ENCODE data around the gene ANKRD36C. TPM values are rescaled to one million over a fixed set of nuclear protein-coding genes. Genes with fewer than 3 reads are reported as not detected.
"Not testable (repeated sequence)": the region's sequence is repeated elsewhere in the genome, so short reads cannot be mapped to it uniquely, and the experiment has no call there.

Gene ANKRD36C
- total RNA-seq, 1 donor from 2014 or later = 44.4 TPM

DNA sequence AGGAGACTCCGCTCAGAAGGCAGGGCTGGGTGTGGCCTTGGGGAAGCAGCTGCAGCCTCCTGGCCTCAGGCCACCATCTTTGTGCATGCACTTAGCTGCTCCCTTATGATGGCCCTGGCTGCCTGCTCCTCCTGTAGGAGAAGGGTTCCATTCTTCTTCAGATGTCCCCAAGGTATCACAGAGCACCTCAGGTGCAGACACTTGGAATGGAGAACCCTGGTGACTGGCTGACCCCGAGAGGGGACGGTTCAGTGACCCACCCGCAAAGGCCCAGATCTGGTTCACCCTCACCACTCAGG is 33.5 kb upstream of the ANKRD36C start:
- Histone ChIP-seq H3K36me3 (no peaks in the 10 kb centered on the region), H2AFZ (replicated peaks) (no peak overlapping the region), H3K27ac (no peak overlapping the region), H3K9me3 (ENCODE audit: low read depth) (no peaks in the 10 kb centered on the region), H3K27me3 (no peaks in the 10 kb centered on the region), H3K9ac (no peak overlapping the region), H3K4me1 (no peaks in the 10 kb centered on the region), H4K20me1 (ENCODE audit: low read depth) (no peaks in the 10 kb centered on the region), H3K79me2 (ENCODE audit: low read depth) (no peaks in the 10 kb centered on the region), H3F3A (ENCODE audit: low read depth) (no peaks in the 10 kb centered on the region), H3K4me2 (no peak overlapping the region), H3K4me3 (no peak overlapping the region)
- H3K27me3 Mint-ChIP-seq (ENCODE audit: insufficient read depth, low read depth) = peaks cover 10% of the 10 kb centered on the region
- H3K4me3 Mint-ChIP-seq = no peak overlapping the region
- no peaks in the 10 kb centered on the region for H3K9me3 Mint-ChIP-seq
- TF ChIP-seq EZH2phosphoT487 (IDR thresholded peaks at IDR 0.05) = no peak
- TF ChIP-seq, protein P1, sequence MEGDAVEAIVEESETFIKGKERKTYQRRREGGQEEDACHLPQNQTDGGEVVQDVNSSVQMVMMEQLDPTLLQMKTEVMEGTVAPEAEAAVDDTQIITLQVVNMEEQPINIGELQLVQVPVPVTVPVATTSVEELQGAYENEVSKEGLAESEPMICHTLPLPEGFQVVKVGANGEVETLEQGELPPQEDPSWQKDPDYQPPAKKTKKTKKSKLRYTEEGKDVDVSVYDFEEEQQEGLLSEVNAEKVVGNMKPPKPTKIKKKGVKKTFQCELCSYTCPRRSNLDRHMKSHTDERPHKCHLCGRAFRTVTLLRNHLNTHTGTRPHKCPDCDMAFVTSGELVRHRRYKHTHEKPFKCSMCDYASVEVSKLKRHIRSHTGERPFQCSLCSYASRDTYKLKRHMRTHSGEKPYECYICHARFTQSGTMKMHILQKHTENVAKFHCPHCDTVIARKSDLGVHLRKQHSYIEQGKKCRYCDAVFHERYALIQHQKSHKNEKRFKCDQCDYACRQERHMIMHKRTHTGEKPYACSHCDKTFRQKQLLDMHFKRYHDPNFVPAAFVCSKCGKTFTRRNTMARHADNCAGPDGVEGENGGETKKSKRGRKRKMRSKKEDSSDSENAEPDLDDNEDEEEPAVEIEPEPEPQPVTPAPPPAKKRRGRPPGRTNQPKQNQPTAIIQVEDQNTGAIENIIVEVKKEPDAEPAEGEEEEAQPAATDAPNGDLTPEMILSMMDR (IDR thresholded peaks at IDR 0.05) = no peak
- no peak for TF ChIP-seq EZH2 (IDR thresholded peaks at IDR 0.05)
- H3K4me1 Mint-ChIP-seq = no peaks in the 10 kb centered on the region
- no peak overlapping the region for H3K27ac Mint-ChIP-seq
- no peaks in the 10 kb centered on the region for H3K36me3 Mint-ChIP-seq
- no peak for DNase-seq (ENCODE audit: low spot score)

DNA sequence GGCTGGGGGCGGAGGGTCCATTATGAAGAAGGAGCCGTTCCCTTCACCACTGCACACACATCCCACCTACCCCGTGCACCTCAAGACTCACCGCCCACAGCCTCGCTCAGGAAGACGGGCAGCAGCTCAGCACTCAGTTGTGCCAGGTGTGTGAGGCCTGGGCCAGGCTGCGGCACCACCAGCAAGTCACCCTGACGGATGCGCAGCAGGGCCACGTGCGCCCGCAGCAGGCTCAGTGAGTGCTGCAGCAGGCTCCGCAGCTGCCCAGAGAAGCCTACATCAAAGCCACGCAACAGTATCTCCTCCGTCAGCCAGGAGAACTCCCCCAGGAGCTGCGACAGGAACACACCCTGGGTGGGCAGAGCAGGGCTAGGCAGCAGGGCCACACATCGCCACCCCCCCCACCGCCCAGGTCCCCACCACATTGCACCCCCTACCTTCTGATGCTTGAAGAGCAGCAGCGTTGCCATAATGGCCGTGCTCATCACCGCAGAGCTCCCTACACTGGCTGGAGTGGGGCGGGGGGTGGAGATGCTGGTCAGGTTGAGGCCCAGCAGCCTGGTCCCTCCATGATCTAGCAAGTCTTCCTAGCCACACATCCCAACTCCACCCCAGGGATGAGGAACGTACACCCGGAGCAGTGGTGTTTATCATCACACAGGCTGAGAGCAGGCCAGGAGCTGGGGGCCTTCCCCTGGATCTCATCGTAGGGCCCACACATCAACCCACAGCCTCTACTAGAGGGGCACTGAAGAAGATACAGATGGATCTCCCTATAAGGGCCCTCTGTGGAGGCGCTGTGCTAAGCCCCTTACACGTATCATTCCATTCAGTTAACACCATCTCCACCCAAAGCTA is 32.9 kb upstream of the ANKRD36C start:
- Mint-ChIP-seq H3K4me1 (no peaks in the 10 kb centered on the region), H3K4me3 (no peak overlapping the region), H3K27me3 (ENCODE audit: insufficient read depth, low read depth) (peaks cover 10% of the 10 kb centered on the region), H3K36me3 (no peaks in the 10 kb centered on the region), H3K27ac (no peak overlapping the region), H3K9me3 (no peaks in the 10 kb centered on the region)
- Histone ChIP-seq H2AFZ (replicated peaks) (no peak overlapping the region), H4K20me1 (ENCODE audit: low read depth) (no peaks in the 10 kb centered on the region), H3K27me3 (no peaks in the 10 kb centered on the region), H3K9ac (no peak overlapping the region), H3K27ac (no peak overlapping the region), H3K79me2 (ENCODE audit: low read depth) (no peaks in the 10 kb centered on the region), H3K9me3 (ENCODE audit: low read depth) (no peaks in the 10 kb centered on the region), H3F3A (ENCODE audit: low read depth) (no peaks in the 10 kb centered on the region), H3K4me3 (no peak overlapping the region), H3K36me3 (no peaks in the 10 kb centered on the region), H3K4me1 (no peaks in the 10 kb centered on the region), H3K4me2 (no peak overlapping the region)
- TF ChIP-seq EZH2phosphoT487 (IDR thresholded peaks at IDR 0.05) (no peak), EZH2 (IDR thresholded peaks at IDR 0.05) (no peak)
- TF ChIP-seq, protein P1 (IDR thresholded peaks at IDR 0.05) = no peak
- no peak for DNase-seq (ENCODE audit: low spot score)

DNA sequence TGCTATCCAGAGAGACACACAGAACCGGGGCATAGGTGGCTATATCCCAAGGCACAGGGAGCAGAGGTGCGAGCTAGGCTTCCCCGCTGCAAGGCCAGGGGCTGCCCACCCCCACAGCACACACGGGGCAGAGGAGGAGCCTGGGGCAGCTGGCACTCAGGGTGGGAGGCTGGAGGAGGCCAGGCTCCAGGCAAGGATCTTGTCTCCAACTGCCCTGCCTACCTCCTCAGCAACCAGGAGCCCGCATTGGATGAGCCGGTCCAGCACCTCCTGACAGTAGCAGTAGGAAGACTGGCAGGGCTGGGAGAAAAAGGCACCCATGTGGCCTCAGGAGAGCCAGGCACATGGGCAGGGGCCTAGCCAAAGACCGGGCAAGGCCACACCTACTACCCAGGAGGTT is 32.1 kb upstream of the ANKRD36C start:
- not testable (repeated sequence) for H3K9me3 Mint-ChIP-seq; H3K79me2 ChIP-seq (ENCODE audit: low read depth); H3K36me3 ChIP-seq; H3F3A ChIP-seq (ENCODE audit: low read depth); H3K4me2 ChIP-seq; H3K36me3 Mint-ChIP-seq; H3K27ac Mint-ChIP-seq; H4K20me1 ChIP-seq (ENCODE audit: low read depth); H3K27ac ChIP-seq; H3K9ac ChIP-seq; H2AFZ ChIP-seq (replicated peaks); H3K4me1 ChIP-seq; H3K27me3 ChIP-seq; H3K4me3 Mint-ChIP-seq; H3K9me3 ChIP-seq (ENCODE audit: low read depth); DNase-seq (ENCODE audit: low spot score); H3K4me1 Mint-ChIP-seq; H3K4me3 ChIP-seq
- peaks cover 12% of the 10 kb centered on the region for H3K27me3 Mint-ChIP-seq (ENCODE audit: insufficient read depth, low read depth)

DNA sequence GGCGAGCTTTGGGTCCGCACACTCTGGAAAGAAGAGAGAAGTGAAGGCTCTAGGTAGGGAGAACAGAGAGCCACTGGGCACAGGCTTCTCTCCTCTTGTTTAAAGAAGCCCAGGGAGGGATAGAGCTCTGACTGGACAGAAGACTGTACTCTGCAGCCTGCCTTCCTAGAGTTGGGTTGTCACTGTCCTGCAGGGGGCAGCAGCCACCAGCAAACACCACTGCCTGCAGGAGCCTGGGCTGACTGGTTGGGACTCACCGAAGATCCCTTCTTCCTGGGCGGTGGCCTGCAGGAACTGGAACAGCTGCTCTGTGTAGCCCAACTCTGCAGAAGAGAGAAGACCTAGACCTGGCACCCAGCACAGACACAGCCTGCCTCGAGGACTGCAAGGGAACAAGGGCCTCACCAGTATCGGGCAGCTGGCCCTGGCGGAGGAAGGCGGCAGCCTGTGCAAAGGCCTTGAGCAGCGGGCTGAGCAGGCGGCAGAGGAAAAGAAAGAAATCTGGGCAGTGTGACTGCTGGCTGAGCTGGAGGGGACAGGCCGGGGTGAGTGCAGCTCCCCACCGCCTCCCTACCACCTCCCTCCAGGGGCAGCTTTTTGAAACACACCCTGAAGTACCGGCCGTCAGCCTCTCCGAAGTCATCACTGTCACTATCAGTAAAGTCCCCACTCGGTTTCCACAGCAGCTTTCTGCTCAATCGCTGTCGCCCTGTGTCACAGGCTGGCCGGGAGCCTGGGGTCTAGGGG is 31.2 kb upstream of the ANKRD36C start:
- H3K9me3 Mint-ChIP-seq; H3K9me3 ChIP-seq (ENCODE audit: low read depth); H3K4me3 ChIP-seq; H3K4me2 ChIP-seq; H2AFZ ChIP-seq (replicated peaks); H3K4me1 Mint-ChIP-seq; H3K27ac ChIP-seq; H3K27me3 ChIP-seq; H3K36me3 ChIP-seq; H3F3A ChIP-seq (ENCODE audit: low read depth); H3K4me3 Mint-ChIP-seq; H3K4me1 ChIP-seq; H3K9ac ChIP-seq; H3K36me3 Mint-ChIP-seq; H3K27ac Mint-ChIP-seq; H4K20me1 ChIP-seq (ENCODE audit: low read depth); H3K79me2 ChIP-seq (ENCODE audit: low read depth): not testable (repeated sequence)
- TF ChIP-seq, protein P1 (IDR thresholded peaks at IDR 0.05) = peak; percentile 85
- H3K27me3 Mint-ChIP-seq (ENCODE audit: insufficient read depth, low read depth) = peaks cover 12% of the 10 kb centered on the region
- DNase-seq (ENCODE audit: low spot score) = peak; percentile 87

DNA sequence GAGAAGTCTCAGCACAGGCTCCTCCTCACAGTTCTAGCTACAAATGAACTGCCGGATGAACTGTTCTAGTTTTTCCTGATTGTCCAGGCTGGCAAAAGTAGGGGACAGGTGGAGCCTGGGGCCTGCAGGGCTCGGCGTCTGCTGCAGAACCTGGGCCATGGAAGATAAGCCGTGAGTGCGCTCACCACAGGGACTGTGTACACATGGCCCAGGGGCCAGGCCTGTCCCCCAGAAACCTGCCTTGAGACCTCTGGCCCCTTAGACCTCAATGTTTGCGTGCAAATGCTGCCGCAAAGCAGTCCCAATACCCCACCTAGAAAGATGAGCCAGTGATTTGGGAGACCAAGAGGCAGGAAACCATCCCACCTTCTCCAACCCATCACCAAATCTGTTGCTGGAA is 30.5 kb upstream of the ANKRD36C start:
- not testable (repeated sequence) for H3K4me1 ChIP-seq; H3K36me3 ChIP-seq; H3K4me1 Mint-ChIP-seq; H3K9me3 ChIP-seq (ENCODE audit: low read depth); H3K4me3 Mint-ChIP-seq; H3K27ac ChIP-seq; H3K9ac ChIP-seq; H3K79me2 ChIP-seq (ENCODE audit: low read depth); DNase-seq (ENCODE audit: low spot score); H3K36me3 Mint-ChIP-seq; H3K27me3 ChIP-seq; H4K20me1 ChIP-seq (ENCODE audit: low read depth); H3K4me3 ChIP-seq; H2AFZ ChIP-seq (replicated peaks); H3K9me3 Mint-ChIP-seq; H3F3A ChIP-seq (ENCODE audit: low read depth); H3K4me2 ChIP-seq; H3K27ac Mint-ChIP-seq
- peaks cover 12% of the 10 kb centered on the region for H3K27me3 Mint-ChIP-seq (ENCODE audit: insufficient read depth, low read depth)
